Measurements from ENCODE around the gene GSE1.

GSE1 gene

DNA sequence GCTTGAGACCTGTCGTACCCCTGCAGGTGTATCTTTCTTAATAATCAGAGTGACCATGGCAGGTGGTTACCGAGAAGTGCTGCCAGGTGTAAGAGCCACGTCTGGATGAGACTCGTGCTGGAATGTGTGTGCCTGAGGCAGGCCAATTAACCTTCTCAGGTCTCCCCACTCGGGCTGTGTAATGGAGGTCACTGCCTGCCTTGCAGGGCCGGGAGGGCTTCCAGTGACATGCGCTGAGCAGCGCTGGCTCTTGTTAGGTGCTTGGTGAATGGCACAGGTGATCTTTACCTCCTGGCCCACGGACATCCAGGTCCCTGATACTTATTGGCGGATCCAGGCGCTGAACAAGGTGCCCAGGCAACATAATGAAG is 4.6 kb upstream of the GSE1 start:
- TF ChIP-seq, protein P1, sequence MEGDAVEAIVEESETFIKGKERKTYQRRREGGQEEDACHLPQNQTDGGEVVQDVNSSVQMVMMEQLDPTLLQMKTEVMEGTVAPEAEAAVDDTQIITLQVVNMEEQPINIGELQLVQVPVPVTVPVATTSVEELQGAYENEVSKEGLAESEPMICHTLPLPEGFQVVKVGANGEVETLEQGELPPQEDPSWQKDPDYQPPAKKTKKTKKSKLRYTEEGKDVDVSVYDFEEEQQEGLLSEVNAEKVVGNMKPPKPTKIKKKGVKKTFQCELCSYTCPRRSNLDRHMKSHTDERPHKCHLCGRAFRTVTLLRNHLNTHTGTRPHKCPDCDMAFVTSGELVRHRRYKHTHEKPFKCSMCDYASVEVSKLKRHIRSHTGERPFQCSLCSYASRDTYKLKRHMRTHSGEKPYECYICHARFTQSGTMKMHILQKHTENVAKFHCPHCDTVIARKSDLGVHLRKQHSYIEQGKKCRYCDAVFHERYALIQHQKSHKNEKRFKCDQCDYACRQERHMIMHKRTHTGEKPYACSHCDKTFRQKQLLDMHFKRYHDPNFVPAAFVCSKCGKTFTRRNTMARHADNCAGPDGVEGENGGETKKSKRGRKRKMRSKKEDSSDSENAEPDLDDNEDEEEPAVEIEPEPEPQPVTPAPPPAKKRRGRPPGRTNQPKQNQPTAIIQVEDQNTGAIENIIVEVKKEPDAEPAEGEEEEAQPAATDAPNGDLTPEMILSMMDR (conservative IDR thresholded peaks at IDR 0.05; ENCODE audit: low read depth, low read length): no peak
- no peak overlapping the region for H3K4me3 ChIP-seq (ENCODE audit: low read depth, low read length)
- DNase-seq (ENCODE audit: low read depth): no peak

DNA sequence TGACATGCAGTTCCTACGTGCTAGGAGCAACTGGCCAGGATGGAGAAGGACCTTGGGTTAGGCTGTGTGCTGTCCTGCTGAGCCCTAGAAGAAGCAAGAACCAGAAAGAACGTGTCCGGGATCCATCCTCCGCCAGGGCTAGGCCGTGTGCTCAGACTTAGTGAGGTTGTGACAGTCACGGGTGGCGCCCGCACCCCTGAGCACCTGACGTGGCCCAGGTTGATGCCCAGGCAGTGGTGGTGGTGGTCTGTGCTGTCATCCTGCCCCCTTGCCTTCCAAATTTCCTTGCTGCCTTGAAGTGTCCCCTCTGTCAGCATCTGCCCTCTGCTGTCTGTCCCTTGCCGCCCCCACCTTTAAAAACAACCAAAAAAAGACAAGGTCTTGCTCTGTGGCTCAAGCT is 4.2 kb upstream of the GSE1 start:
- TF ChIP-seq, protein P1 (conservative IDR thresholded peaks at IDR 0.05; ENCODE audit: low read depth, low read length): no peak
- no peak overlapping the region for H3K4me3 ChIP-seq (ENCODE audit: low read depth, low read length)
- DNase-seq (ENCODE audit: low read depth): no peak

DNA sequence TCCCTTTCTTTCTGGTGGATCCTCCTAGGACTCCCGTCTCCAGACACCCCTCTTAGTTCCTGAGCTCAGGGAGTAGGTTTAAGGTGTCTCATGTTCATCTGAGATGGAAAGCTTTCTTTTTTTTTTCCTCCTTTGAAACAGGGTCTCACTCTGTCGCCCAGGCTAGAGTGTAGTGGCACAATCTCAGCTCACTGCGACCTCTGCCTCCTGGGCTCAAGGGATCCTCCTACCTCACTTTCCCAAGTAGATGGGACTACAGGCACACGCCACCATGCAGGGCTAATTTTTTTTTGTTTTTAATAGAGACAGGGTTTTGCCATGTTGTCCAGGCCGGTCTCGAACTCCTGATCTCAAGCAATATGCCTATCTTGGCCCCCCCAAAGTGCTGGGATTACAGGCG is 3.6 kb upstream of the GSE1 start:
- TF ChIP-seq, protein P1 (conservative IDR thresholded peaks at IDR 0.05; ENCODE audit: low read depth, low read length): no peak
- H3K4me3 ChIP-seq (ENCODE audit: low read depth, low read length): no peak overlapping the region
- no peak for DNase-seq (ENCODE audit: low read depth)

DNA sequence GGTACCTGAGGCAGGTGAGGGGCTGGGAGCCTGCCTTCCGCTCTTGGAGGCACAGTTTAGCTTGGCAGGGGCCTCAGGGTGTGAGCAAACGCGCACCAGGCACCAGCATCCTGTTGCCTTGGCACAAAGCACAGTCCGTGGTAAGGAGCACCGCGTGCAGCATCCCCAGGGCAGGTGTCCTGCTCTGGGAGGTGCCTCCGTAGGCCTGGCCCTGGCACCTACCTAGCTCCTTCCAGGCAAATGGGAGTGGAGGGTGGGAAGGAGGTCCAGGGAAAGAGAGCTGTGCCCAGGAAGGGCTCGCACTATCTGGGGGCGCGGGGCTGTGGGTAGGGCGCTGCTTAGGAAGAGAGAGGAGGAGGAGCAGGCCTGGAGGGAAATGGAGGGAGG is 3.1 kb upstream of the GSE1 start:
- no peak overlapping the region for H3K4me3 ChIP-seq (ENCODE audit: low read depth, low read length)
- no peak for DNase-seq (ENCODE audit: low read depth)
- TF ChIP-seq, protein P1 (conservative IDR thresholded peaks at IDR 0.05; ENCODE audit: low read depth, low read length): no peak

DNA sequence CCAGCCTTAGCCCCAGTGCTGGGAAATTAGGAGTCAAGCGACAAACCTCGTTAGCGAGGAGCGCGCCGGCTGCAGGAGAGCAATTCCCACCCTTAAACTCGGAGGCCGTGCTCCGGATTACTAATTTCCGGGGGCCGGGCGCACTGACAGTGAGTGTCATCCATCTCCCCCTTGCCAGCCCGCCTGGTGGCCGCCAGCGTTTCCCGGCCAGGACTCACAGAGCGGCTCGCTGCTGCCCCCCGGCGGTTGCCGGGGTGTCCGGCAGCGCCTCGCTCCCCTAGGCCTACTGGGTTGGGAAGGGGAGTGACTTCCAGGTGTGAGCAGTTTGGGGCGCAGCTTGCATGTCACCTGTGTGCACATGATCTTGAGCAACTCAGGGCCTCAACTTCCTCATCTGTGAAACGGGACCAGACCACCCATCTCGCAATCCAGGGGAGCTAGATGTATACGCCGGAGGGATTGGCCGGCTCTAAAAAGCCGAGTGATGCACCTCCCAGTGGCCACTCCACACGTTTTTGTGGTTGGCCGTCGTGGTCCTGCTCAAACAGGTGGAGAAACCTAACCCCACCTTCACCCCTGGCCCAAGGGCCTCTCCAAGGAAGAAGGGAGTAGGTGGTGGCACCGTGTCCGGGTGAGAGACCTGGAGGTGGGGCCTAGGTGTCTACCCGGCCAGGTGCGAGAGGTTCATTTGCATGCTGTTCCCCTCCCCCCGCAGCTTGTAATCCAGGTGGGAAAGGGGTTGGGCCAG is 2.5 kb upstream of the GSE1 start:
- peak overlapping the region; percentile 17 for H3K4me3 ChIP-seq (ENCODE audit: low read depth, low read length)
- DNase-seq (ENCODE audit: low read depth): peak; percentile 69
- TF ChIP-seq, protein P1 (conservative IDR thresholded peaks at IDR 0.05; ENCODE audit: low read depth, low read length): peak; percentile 82

DNA sequence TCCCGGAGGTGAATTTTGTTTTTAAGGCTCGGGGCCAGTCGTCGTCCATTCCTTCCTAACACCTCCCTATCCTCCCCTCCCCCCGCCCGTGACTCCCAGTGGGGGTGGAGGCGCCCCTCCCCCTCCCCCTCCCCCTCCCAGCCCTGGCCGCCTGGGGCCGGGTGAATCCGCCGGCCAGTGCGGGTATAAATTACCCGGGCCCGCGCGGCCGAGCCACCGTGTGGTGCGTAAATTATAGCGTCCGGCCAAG is 2.0 kb upstream of the GSE1 start:
- TF ChIP-seq, protein P1 (conservative IDR thresholded peaks at IDR 0.05; ENCODE audit: low read depth, low read length): no peak
- DNase-seq (ENCODE audit: low read depth): no peak
- peak overlapping the region; percentile 55 for H3K4me3 ChIP-seq (ENCODE audit: low read depth, low read length)

DNA sequence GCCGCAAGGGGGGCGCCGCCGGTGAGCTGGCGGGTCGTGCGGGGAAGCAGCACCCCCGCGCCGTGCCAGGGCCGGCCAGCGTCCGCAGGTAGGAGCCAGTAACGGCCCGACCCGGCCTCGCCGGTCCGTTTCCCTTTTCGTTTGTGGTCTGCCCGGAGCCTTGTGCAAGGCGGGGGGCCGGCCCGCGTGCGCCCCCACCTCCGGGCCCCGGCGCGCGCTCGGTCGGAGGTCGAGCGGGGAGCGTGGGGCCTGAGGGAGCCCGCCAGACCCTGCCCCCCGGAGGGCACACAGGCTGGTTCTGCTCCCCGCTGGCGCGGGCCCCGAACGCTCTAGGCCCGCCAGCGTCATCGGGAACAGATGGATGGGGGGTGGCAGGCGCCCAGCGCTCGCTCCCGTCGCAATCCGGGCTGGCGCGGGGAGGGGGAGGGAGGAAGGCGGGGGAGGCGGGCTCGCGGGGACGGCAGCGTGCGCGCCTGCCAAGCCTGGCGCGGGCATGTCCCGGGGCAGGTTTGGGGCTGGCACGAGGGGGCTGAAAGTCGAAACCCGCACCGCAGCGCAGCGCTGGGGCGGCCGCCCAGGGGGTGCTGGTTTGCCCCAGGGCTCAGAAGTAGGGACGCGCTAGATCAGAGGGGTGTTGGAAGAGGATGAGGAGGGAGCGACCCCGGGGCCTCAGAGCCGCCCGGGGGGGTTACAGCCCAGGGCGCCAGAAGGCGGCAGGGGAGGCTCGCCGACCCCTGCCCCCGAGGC is 1.5 kb upstream of the GSE1 start:
- DNase-seq (ENCODE audit: low read depth): peak; percentile 55
- peak overlapping the region; percentile 55 for H3K4me3 ChIP-seq (ENCODE audit: low read depth, low read length)
- TF ChIP-seq, protein P1 (conservative IDR thresholded peaks at IDR 0.05; ENCODE audit: low read depth, low read length): no peak
